Activated gamma-delta T cell (primary cell): ENCODE measurements around the gene ALB.

ENCODE experiments used
- DNase-seq: peaks from one replicate; lab custom pipeline; 2025; lab: John Stamatoyannopoulos, UW

The ALB gene

GRCh38 chr4:73409012-73409862, 5.2 kb downstream of the ALB start:
- no peak for DNase-seq

GRCh38 chr4:73409978-73410548, 6.0 kb downstream of the ALB start:
- DNase-seq: no peak

GRCh38 chr4:73410916-73411730, 7.0 kb downstream of the ALB start:
- no peak for DNase-seq

GRCh38 chr4:73411731-73412414, 7.8 kb downstream of the ALB start:
- no peak for DNase-seq

GRCh38 chr4:73413294-73413755, 9.2 kb downstream of the ALB start:
- no peak for DNase-seq

GRCh38 chr4:73414936-73415271, 10.8 kb downstream of the ALB start:
- no peak for DNase-seq

GRCh38 chr4:73415807-73416238, 11.7 kb downstream of the ALB start:
- no peak for DNase-seq

- no peak for DNase-seq
Observed at GRCh38 chr4:73416423-73417087, 12.5 kb downstream of the ALB start.

- no peak for DNase-seq
Observed at GRCh38 chr4:73417342-73417741, 13.3 kb downstream of the ALB start.

- DNase-seq: no peak
Observed at GRCh38 chr4:73417973-73418372, 13.9 kb downstream of the ALB start.

- DNase-seq: no peak
Observed at GRCh38 chr4:73418677-73419076, 14.6 kb downstream of the ALB start.

GRCh38 chr4:73419106-73420038, 15.3 kb downstream of the ALB start:
- DNase-seq: no peak

GRCh38 chr4:73420615-73421014, 16.5 kb downstream of the ALB start:
- DNase-seq: no peak

GRCh38 chr4:73421708-73422457, 17.8 kb downstream of the ALB start:
- DNase-seq: no peak

GRCh38 chr4:73422458-73422752, 18.3 kb downstream of the ALB start:
- DNase-seq: no peak

- DNase-seq: no peak
Observed at GRCh38 chr4:73423184-73423583, 19.1 kb downstream of the ALB start.

- DNase-seq: no peak
Observed at GRCh38 chr4:73426666-73427065, 22.6 kb downstream of the ALB start.

GRCh38 chr4:73429118-73429517, 25.0 kb downstream of the ALB start:
- DNase-seq: no peak

GRCh38 chr4:73429826-73430587, 25.9 kb downstream of the ALB start:
- no peak for DNase-seq
